ENCODE data around the gene NEU4. TPM values are rescaled to one million over a fixed set of nuclear protein-coding genes. Genes with fewer than 3 reads are reported as not detected.

The NEU4 gene
- total and polyA plus RNA-seq, 2 donors (not counting 1 experiment from before 2014, with no cell fraction given): not detected

- H3K27me3 ChIP-seq (ENCODE audit: control insufficient read depth, insufficient read depth, low read length): no peaks in the 10 kb centered on the region
- H3K4me1 ChIP-seq (ENCODE audit: control insufficient read depth, extremely low read depth, insufficient read depth, low read length): peaks cover 5% of the 10 kb centered on the region
- H3K9ac ChIP-seq (ENCODE audit: insufficient read depth, low read length): no peak overlapping the region
- no peak overlapping the region for H3K4me2 ChIP-seq (ENCODE audit: extremely low read depth, insufficient read depth, low read length)
- no peak overlapping the region for H2AFZ ChIP-seq (ENCODE audit: low read length)
- no peak overlapping the region for H3K4me3 ChIP-seq (replicated peaks in 1 of 4; ENCODE audit: control extremely low read depth in 1 of 4, insufficient read depth in 1 of 4, low read depth in 3 of 4, low read length in 4 of 4)
- no peaks in the 10 kb centered on the region for H3K36me3 ChIP-seq (ENCODE audit: control insufficient read depth, insufficient read depth, low read length)
- H4K20me1 ChIP-seq (ENCODE audit: control insufficient read depth, extremely low read depth, insufficient read depth, low read length): no peaks in the 10 kb centered on the region
- H3K9me3 ChIP-seq (ENCODE audit: control insufficient read depth, insufficient read depth, low read depth, low read length): no peaks in the 10 kb centered on the region
- DNase-seq (ENCODE audit: low read depth in 2 of 2): no peak
- no peak overlapping the region for H3K27ac ChIP-seq (ENCODE audit: insufficient read depth, low read length)
- no peaks in the 10 kb centered on the region for H3K79me2 ChIP-seq (ENCODE audit: control insufficient read depth, insufficient read depth, low read length)
- no peak for TF ChIP-seq EZH2 (IDR thresholded peaks at IDR 0.05; ENCODE audit: low read length, missing control alignments)
- TF ChIP-seq CTCF (conservative IDR thresholded peaks at IDR 0.05 in 1 of 2, IDR thresholded peaks at IDR 0.05 in 1 of 2; ENCODE audit: low read depth in 1 of 2, low read length in 2 of 2): no peak
Measured at GRCh38 chr2:241801611-241802420, 7.2 kb upstream of the NEU4 start.

- H3K27me3 ChIP-seq (ENCODE audit: control insufficient read depth, insufficient read depth, low read length): no peaks in the 10 kb centered on the region
- peaks cover 5% of the 10 kb centered on the region for H3K4me1 ChIP-seq (ENCODE audit: control insufficient read depth, extremely low read depth, insufficient read depth, low read length)
- no peak overlapping the region for H3K4me2 ChIP-seq (ENCODE audit: extremely low read depth, insufficient read depth, low read length)
- no peak for DNase-seq (ENCODE audit: low read depth in 2 of 2)
- no peaks in the 10 kb centered on the region for H3K79me2 ChIP-seq (ENCODE audit: control insufficient read depth, insufficient read depth, low read length)
- TF ChIP-seq EZH2 (IDR thresholded peaks at IDR 0.05; ENCODE audit: low read length, missing control alignments): no peak
- TF ChIP-seq CTCF (conservative IDR thresholded peaks at IDR 0.05 in 1 of 2, IDR thresholded peaks at IDR 0.05 in 1 of 2; ENCODE audit: low read depth in 1 of 2, low read length in 2 of 2): no peak
- H3K9ac ChIP-seq (ENCODE audit: insufficient read depth, low read length): no peak overlapping the region
- no peaks in the 10 kb centered on the region for H3K9me3 ChIP-seq (ENCODE audit: control insufficient read depth, insufficient read depth, low read depth, low read length)
- H3K4me3 ChIP-seq (replicated peaks in 1 of 4; ENCODE audit: control extremely low read depth in 1 of 4, insufficient read depth in 1 of 4, low read depth in 3 of 4, low read length in 4 of 4): peak overlapping the region in 1 of 4 experiments; percentile 49
- H2AFZ ChIP-seq (ENCODE audit: low read length): no peak overlapping the region
- no peaks in the 10 kb centered on the region for H4K20me1 ChIP-seq (ENCODE audit: control insufficient read depth, extremely low read depth, insufficient read depth, low read length)
- H3K27ac ChIP-seq (ENCODE audit: insufficient read depth, low read length): no peak overlapping the region
- H3K36me3 ChIP-seq (ENCODE audit: control insufficient read depth, insufficient read depth, low read length): no peaks in the 10 kb centered on the region
Measured at GRCh38 chr2:241802421-241803318, 6.3 kb upstream of the NEU4 start.
